H9 (cell line): ENCODE measurements around the gene MME. TPM values are rescaled to one million over a fixed set of nuclear protein-coding genes. Genes with fewer than 3 reads are reported as not detected.

Experiments used
- DNase-seq: peaks from one replicate; pipeline ENCODE4 v3.0.0-alpha.2; 2017
- H2AFZ ChIP-seq: one replicate; pipeline ENCODE4 v1.6.1; 2013; ENCODE audit warnings: mild to moderate bottlenecking, low read length, control low read depth, moderate library complexity
- H2AK5ac ChIP-seq: 2 replicates; pipeline ENCODE4 v1.6.1; 2013; ENCODE audit warnings: low read length, control low read depth, mixed read lengths; ENCODE audit not compliant: insufficient read length
- H2BK120ac ChIP-seq: one replicate; pipeline ENCODE4 v1.6.1; 2013; ENCODE audit warnings: low read depth, mild to moderate bottlenecking, low read length, control low read depth, inconsistent platforms; ENCODE audit not compliant: poor library complexity, severe bottlenecking
- H2BK12ac ChIP-seq: 2 replicates; pipeline ENCODE4 v1.6.1; 2013; ENCODE audit warnings: low read length, control low read depth, mixed read lengths, low read depth; ENCODE audit not compliant: insufficient read length
- H2BK15ac ChIP-seq: 2 replicates; pipeline ENCODE4 v1.6.1; 2013; ENCODE audit warnings: low read depth, low read length, control low read depth
- H2BK20ac ChIP-seq: one replicate; pipeline ENCODE4 v1.6.1; 2013; ENCODE audit warnings: low read depth, mild to moderate bottlenecking, low read length, control low read depth, inconsistent platforms; ENCODE audit not compliant: poor library complexity, severe bottlenecking
- H2BK5ac ChIP-seq: 2 replicates; pipeline ENCODE4 v1.6.1; 2013; ENCODE audit warnings: low read length, control low read depth, mixed read lengths; ENCODE audit not compliant: insufficient read length
- H3K14ac ChIP-seq: 2 replicates; pipeline ENCODE4 v1.6.1; 2013; ENCODE audit warnings: low read length, control low read depth; ENCODE audit not compliant: insufficient read depth
- H3K18ac ChIP-seq: 2 replicates; pipeline ENCODE4 v1.6.1; 2013; ENCODE audit warnings: low read depth, mild to moderate bottlenecking, mixed read lengths, low read length, control low read depth; ENCODE audit not compliant: insufficient read length
- H3K23ac ChIP-seq: 2 replicates; pipeline ENCODE4 v1.6.1; 2013; ENCODE audit warnings: low read length, control low read depth, mixed read lengths, low read depth; ENCODE audit not compliant: insufficient read length
- H3K23me2 ChIP-seq: 2 replicates; pipeline ENCODE4 v1.6.1; 2013; ENCODE audit warnings: low read depth, mild to moderate bottlenecking, mixed read lengths, low read length, control low read depth; ENCODE audit not compliant: insufficient read length, poor library complexity, severe bottlenecking
- H3K27ac ChIP-seq: 2 replicates; pipeline ENCODE4 v1.5.1; 2013; ENCODE audit warnings: low read length, control low read depth, mixed read lengths, low read depth; ENCODE audit not compliant: insufficient read length
- H3K27me3 ChIP-seq: 2 replicates; pipeline ENCODE4 v1.6.1; 2013; ENCODE audit warnings: low read length, control low read depth, inconsistent platforms; ENCODE audit not compliant: insufficient read depth
- H3K4ac ChIP-seq: 2 replicates; pipeline ENCODE4 v1.6.1; 2013; ENCODE audit warnings: low read depth, mild to moderate bottlenecking, control low read depth, inconsistent platforms, low read length, moderate library complexity
- H3K4me1 ChIP-seq: 2 replicates; pipeline ENCODE4 v1.6.1; 2013; ENCODE audit warnings: low read length, control low read depth, inconsistent platforms; ENCODE audit not compliant: insufficient read depth
- H3K4me2 ChIP-seq: 2 replicates; pipeline ENCODE4 v1.6.1; 2013; ENCODE audit warnings: low read length, control low read depth, mixed read lengths; ENCODE audit not compliant: insufficient read length, insufficient read depth
- H3K56ac ChIP-seq: 2 replicates; pipeline ENCODE4 v1.6.1; 2013; ENCODE audit warnings: low read depth, mild to moderate bottlenecking, mixed read lengths, low read length, control low read depth; ENCODE audit not compliant: insufficient read length
- H3K79me1 ChIP-seq: 2 replicates; pipeline ENCODE4 v1.6.1; 2013; ENCODE audit warnings: low read depth, mild to moderate bottlenecking, moderate library complexity, low read length, control low read depth, inconsistent platforms; ENCODE audit not compliant: insufficient read depth, poor library complexity, severe bottlenecking
- H3K79me2 ChIP-seq: 2 replicates; pipeline ENCODE4 v1.6.1; 2013; ENCODE audit warnings: low read length, control low read depth, inconsistent platforms; ENCODE audit not compliant: insufficient read depth
- H3K9ac ChIP-seq: 2 replicates; pipeline ENCODE4 v1.6.1; 2013; ENCODE audit warnings: low read length, control low read depth, mixed read lengths; ENCODE audit not compliant: insufficient read length; ENCODE audit errors: extremely low read depth
- H3K9me3 ChIP-seq: one replicate; pipeline ENCODE4 v1.6.1; 2013; ENCODE audit warnings: low read depth, low read length, inconsistent platforms; ENCODE audit not compliant: control insufficient read depth
- H3T11ph ChIP-seq: one replicate; pipeline ENCODE4 v1.6.1; 2013; ENCODE audit warnings: mild to moderate bottlenecking, low read length, control low read depth, inconsistent platforms
- H4K20me1 ChIP-seq: one replicate; pipeline ENCODE4 v1.6.1; 2013; ENCODE audit not compliant: control insufficient read depth, insufficient read length, insufficient read depth
- H4K5ac ChIP-seq: 2 replicates; pipeline ENCODE4 v1.6.1; 2013; ENCODE audit warnings: low read depth, mild to moderate bottlenecking, mixed read lengths, low read length, control low read depth; ENCODE audit not compliant: insufficient read length
- H4K8ac ChIP-seq: replicated peaks from 2 replicates; pipeline ENCODE4 v1.6.1; 2013; ENCODE audit warnings: low read length, control low read depth, mixed read lengths, low read depth; ENCODE audit not compliant: insufficient read length
- H4K91ac ChIP-seq: 2 replicates; pipeline ENCODE4 v1.6.1; 2013; ENCODE audit warnings: low read depth, mild to moderate bottlenecking, moderate library complexity, mixed read lengths, low read length, control low read depth; ENCODE audit not compliant: insufficient read length
- H3K27ac Mint-ChIP-seq, 3 experiments: 2 replicates in 2 of 3; 3 replicates in 1 of 3; pipeline ENCODE4 v1.8.0; 2020 to 2021; ENCODE audit warnings: mixed read lengths in 3 of 3, mild to moderate bottlenecking in 1 of 3, moderate library complexity in 1 of 3
- H3K27me3 Mint-ChIP-seq: 2 replicates; pipeline ENCODE4 v1.8.0; 2021; ENCODE audit warnings: low read depth, mild to moderate bottlenecking, moderate library complexity, mixed read lengths
- H3K36me3 Mint-ChIP-seq, 3 experiments: 2 replicates in 2 of 3; 3 replicates in 1 of 3; pipeline ENCODE4 v1.8.0; 2020 to 2021; ENCODE audit warnings: low read depth in 3 of 3, mixed read lengths in 3 of 3; ENCODE audit not compliant: insufficient read depth in 1 of 3
- H3K4me1 Mint-ChIP-seq, 2 experiments: 2 replicates each; pipeline ENCODE4 v1.8.0; 2020; ENCODE audit warnings: mixed read lengths in 2 of 2
- H3K4me3 Mint-ChIP-seq, 2 experiments: 2 replicates in 1 of 2; 3 replicates in 1 of 2; pipeline ENCODE4 v1.8.0; 2020 to 2021; ENCODE audit warnings: mild to moderate bottlenecking in 2 of 2, mixed read lengths in 2 of 2, moderate library complexity in 1 of 2
- H3K9me3 Mint-ChIP-seq, 2 experiments: 2 replicates in 1 of 2; 3 replicates in 1 of 2; pipeline ENCODE4 v1.8.0; 2020; ENCODE audit warnings: mild to moderate bottlenecking in 2 of 2, mixed read lengths in 2 of 2, moderate library complexity in 1 of 2
- CTCF ChIP-seq: fragments of 200-600 bp; sonication (generic); conservative IDR thresholded peaks from 3 replicates; pipeline ENCODE4 v1.8.0; 2021; ENCODE audit warnings: antibody characterized with exemption, mild to moderate bottlenecking
- WGBS: extraction: QIAGEN DNeasy Blood & Tissue Kit; methylation state at CpG from one replicate; pipeline ENCODE4 v1.1.7; 2013; ENCODE audit warnings: missing lambda C conversion rate, low lambda C conversion rate, mixed read lengths; ENCODE audit not compliant: insufficient read length; ENCODE audit errors: extremely low coverage; 5-methylcytosine and 5-hydroxymethylcytosine counted together
- total RNA-seq: library from RNA; stranded (reverse); gene quantifications from 2 replicates; pipeline ENCODE4 v1.2.1, GENCODE V29; 2021

MME gene
- total RNA-seq, 1 experiment from 2014 or later, result 16.4 TPM

GRCh38 chr3:155112661-155113389 is 32.7 kb downstream of the MME start:
- H2BK120ac ChIP-seq, result no peak overlapping the region
- no peak overlapping the region for H3K4me3 Mint-ChIP-seq
- no CpG with 5 or more reads among the region's 5 CpGs for WGBS
- H2BK15ac ChIP-seq, result no peak overlapping the region
- H4K20me1 ChIP-seq, result no peaks in the 10 kb centered on the region
- H3K27ac ChIP-seq, result no peak overlapping the region
- no peak overlapping the region for H3K9ac ChIP-seq
- DNase-seq, result no peak
- H3K27me3 ChIP-seq, result no peaks in the 10 kb centered on the region
- H3K36me3 Mint-ChIP-seq, result no peaks in the 10 kb centered on the region
- H2AFZ ChIP-seq, result no peak overlapping the region
- H3K56ac ChIP-seq, result no peak overlapping the region
- H4K91ac ChIP-seq, result no peak overlapping the region
- H3K9me3 ChIP-seq, result no peaks in the 10 kb centered on the region
- no peaks in the 10 kb centered on the region for H3K79me2 ChIP-seq
- no peak overlapping the region for H2AK5ac ChIP-seq
- H2BK12ac ChIP-seq, result no peak overlapping the region
- no peak overlapping the region for H3K23ac ChIP-seq
- no peak overlapping the region; a peak in 1 of 7 replicates for H3K27ac Mint-ChIP-seq
- no peaks in the 10 kb centered on the region for H3K4me1 ChIP-seq
- no peak overlapping the region for H4K8ac ChIP-seq
- no peaks in the 10 kb centered on the region for H3K9me3 Mint-ChIP-seq
- no peak overlapping the region for H3T11ph ChIP-seq
- H4K5ac ChIP-seq, result no peak overlapping the region
- H3K27me3 Mint-ChIP-seq, result no peaks in the 10 kb centered on the region
- no peak overlapping the region for H2BK5ac ChIP-seq
- TF ChIP-seq CTCF, result no peak
- no peak overlapping the region for H3K14ac ChIP-seq
- H3K18ac ChIP-seq, result no peak overlapping the region
- H3K79me1 ChIP-seq, result no peaks in the 10 kb centered on the region
- H3K23me2 ChIP-seq, result no peaks in the 10 kb centered on the region
- H3K4me1 Mint-ChIP-seq, result no peaks in the 10 kb centered on the region
- H3K4ac ChIP-seq, result no peak overlapping the region
- no peak overlapping the region for H3K4me2 ChIP-seq
- H2BK20ac ChIP-seq, result no peak overlapping the region
